ENCODE results near the gene DNALI1. TPM values are rescaled to one million over a fixed set of nuclear protein-coding genes. Genes with fewer than 3 reads are reported as not detected.

The DNALI1 gene
- total and polyA plus RNA-seq, 2 donors from 2014 or later = 34.8 to 46.4 TPM

GRCh38 chr1:37606481-37607263 lies 49.9 kb downstream of the DNALI1 start:
- Histone ChIP-seq H3K4me1 (ENCODE audit: control insufficient read depth in 2 of 3, insufficient read depth in 2 of 3, low read depth in 1 of 3, low read length in 3 of 3) (no peaks in the 10 kb centered on the region), H3K9me3 (ENCODE audit: control insufficient read depth in 2 of 3, insufficient read depth in 1 of 3, low read length in 3 of 3) (no peaks in the 10 kb centered on the region), H3K27me3 (ENCODE audit: control insufficient read depth, insufficient read depth, low read length) (no peaks in the 10 kb centered on the region), H3K9ac (ENCODE audit: low read length in 3 of 3) (no peak overlapping the region), H3K27ac (ENCODE audit: low read depth in 2 of 2, low read length in 2 of 2) (no peak overlapping the region), H3K36me3 (ENCODE audit: control insufficient read depth in 2 of 3, insufficient read depth in 3 of 3, low read length in 3 of 3) (no peaks in the 10 kb centered on the region), H3K4me3 (ENCODE audit: low read length in 3 of 3) (no peak overlapping the region)
- intact Hi-C loops (cut with DNase I) = no loop called here
- no peak for DNase-seq
- FAIRE-seq = no peak
- TF ChIP-seq CTCF (IDR thresholded peaks at IDR 0.05; ENCODE audit: borderline replicate concordance, extremely low read depth, insufficient read depth) = no peak

GRCh38 chr1:37609002-37609401 lies 52.3 kb downstream of the DNALI1 start:
- intact Hi-C loops (cut with DNase I) = no loop called here
- DNase-seq (no peak), FAIRE-seq (no peak)
- Histone ChIP-seq H3K4me3 (ENCODE audit: low read length in 3 of 3) (no peak overlapping the region), H3K4me1 (ENCODE audit: control insufficient read depth in 2 of 3, insufficient read depth in 2 of 3, low read depth in 1 of 3, low read length in 3 of 3) (no peaks in the 10 kb centered on the region), H3K36me3 (ENCODE audit: control insufficient read depth in 2 of 3, insufficient read depth in 3 of 3, low read length in 3 of 3) (no peaks in the 10 kb centered on the region), H3K9me3 (ENCODE audit: control insufficient read depth in 2 of 3, insufficient read depth in 1 of 3, low read length in 3 of 3) (no peaks in the 10 kb centered on the region), H3K9ac (ENCODE audit: low read length in 3 of 3) (no peak overlapping the region), H3K27ac (ENCODE audit: low read depth in 2 of 2, low read length in 2 of 2) (no peak overlapping the region), H3K27me3 (ENCODE audit: control insufficient read depth, insufficient read depth, low read length) (no peaks in the 10 kb centered on the region)
- TF ChIP-seq CTCF (IDR thresholded peaks at IDR 0.05; ENCODE audit: borderline replicate concordance, extremely low read depth, insufficient read depth) = no peak

GRCh38 chr1:37609994-37610393 lies 53.3 kb downstream of the DNALI1 start:
- Histone ChIP-seq H3K27ac (ENCODE audit: low read depth in 2 of 2, low read length in 2 of 2) (no peak overlapping the region), H3K4me3 (ENCODE audit: low read length in 3 of 3) (no peak overlapping the region), H3K27me3 (ENCODE audit: control insufficient read depth, insufficient read depth, low read length) (no peaks in the 10 kb centered on the region), H3K36me3 (ENCODE audit: control insufficient read depth in 2 of 3, insufficient read depth in 3 of 3, low read length in 3 of 3) (no peaks in the 10 kb centered on the region), H3K9me3 (ENCODE audit: control insufficient read depth in 2 of 3, insufficient read depth in 1 of 3, low read length in 3 of 3) (no peaks in the 10 kb centered on the region), H3K9ac (ENCODE audit: low read length in 3 of 3) (no peak overlapping the region), H3K4me1 (ENCODE audit: control insufficient read depth in 2 of 3, insufficient read depth in 2 of 3, low read depth in 1 of 3, low read length in 3 of 3) (no peaks in the 10 kb centered on the region)
- intact Hi-C loops (cut with DNase I) = no loop called here
- TF ChIP-seq CTCF (IDR thresholded peaks at IDR 0.05; ENCODE audit: borderline replicate concordance, extremely low read depth, insufficient read depth) = no peak
- DNase-seq (no peak), FAIRE-seq (no peak)
